ENCODE results near the gene SLC10A2. TPM values are rescaled to one million over a fixed set of nuclear protein-coding genes. Genes with fewer than 3 reads are reported as not detected.

Gene SLC10A2
- total and polyA plus RNA-seq, 4 donors = not detected

DNA sequence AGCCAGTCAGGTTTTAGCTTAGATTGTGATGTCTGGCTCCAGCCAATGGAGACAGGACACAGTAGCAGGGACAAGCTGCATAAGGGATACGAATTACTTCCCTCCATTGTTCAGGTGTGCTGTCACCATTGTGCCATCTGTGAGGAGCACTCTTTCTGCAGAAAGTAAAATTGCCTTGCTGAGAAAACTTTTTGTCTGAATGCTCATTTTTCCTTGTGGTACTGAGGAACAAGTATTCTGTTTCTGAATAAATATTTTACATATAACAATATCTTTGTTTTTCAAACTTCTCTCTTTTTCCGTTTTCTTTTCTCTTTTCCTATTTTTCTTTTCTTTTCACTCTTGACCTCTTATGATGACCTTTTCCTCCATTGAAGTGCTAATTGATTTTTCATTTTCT, 10.2 kb downstream of the SLC10A2 start:
- H3K9ac ChIP-seq (ENCODE audit: low read depth in 1 of 2, low read length in 2 of 2) = no peak overlapping the region
- H3K4me3 ChIP-seq (ENCODE audit: low read depth in 1 of 3, low read length in 3 of 3) = no peak overlapping the region
- H3K36me3 ChIP-seq (ENCODE audit: control insufficient read depth in 4 of 4, insufficient read depth in 3 of 4, low read depth in 1 of 4, low read length in 3 of 4) = no peaks in the 10 kb centered on the region
- H3K27ac ChIP-seq (ENCODE audit: low read depth in 1 of 2, low read length in 2 of 2) = no peak overlapping the region
- H3K9me3 ChIP-seq (ENCODE audit: control insufficient read depth in 4 of 4, low read length in 3 of 4) = peaks cover 2 to 11% (median 10%) of the 10 kb centered on the region in 4 donors
- no peaks in the 10 kb centered on the region for H3K27me3 ChIP-seq (ENCODE audit: control insufficient read depth in 4 of 4, insufficient read depth in 4 of 4, low read length in 3 of 4)
- no peaks in the 10 kb centered on the region for H3K4me1 ChIP-seq (ENCODE audit: control insufficient read depth in 4 of 4, insufficient read depth in 4 of 4, low read length in 3 of 4)
- TF ChIP-seq FOXA2 (IDR thresholded peaks at IDR 0.05) (no peak), NR2F2 (IDR thresholded peaks at IDR 0.05) (no peak), REST (IDR thresholded peaks at IDR 0.05) (no peak), YY1 (IDR thresholded peaks at IDR 0.05) (no peak), RAD21 (IDR thresholded peaks at IDR 0.05) (no peak), SP1 (IDR thresholded peaks at IDR 0.05) (no peak), GABPA (IDR thresholded peaks at IDR 0.05 in 1 of 2, conservative IDR thresholded peaks at IDR 0.05 in 1 of 2) (no peak), JUND (IDR thresholded peaks at IDR 0.05) (no peak), RXRA (IDR thresholded peaks at IDR 0.05) (no peak), HNF4G (IDR thresholded peaks at IDR 0.05) (no peak), TAF1 (conservative IDR thresholded peaks at IDR 0.05) (no peak)
- TF ChIP-seq, protein P1, sequence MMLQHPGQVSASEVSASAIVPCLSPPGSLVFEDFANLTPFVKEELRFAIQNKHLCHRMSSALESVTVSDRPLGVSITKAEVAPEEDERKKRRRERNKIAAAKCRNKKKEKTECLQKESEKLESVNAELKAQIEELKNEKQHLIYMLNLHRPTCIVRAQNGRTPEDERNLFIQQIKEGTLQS (IDR thresholded peaks at IDR 0.05) = no peak
- 68% methylated on average over 2 of the region's 2 CpGs for WGBS
- DNase-seq (ENCODE audit: low spot score) = no peak

- 56% methylated on average over 2 of the region's 2 CpGs for WGBS
- H3K27me3 ChIP-seq (ENCODE audit: control insufficient read depth in 4 of 4, insufficient read depth in 4 of 4, low read length in 3 of 4) = no peaks in the 10 kb centered on the region
- no peak overlapping the region for H3K9ac ChIP-seq (ENCODE audit: low read depth in 1 of 2, low read length in 2 of 2)
- DNase-seq (ENCODE audit: low spot score) = no peak
- peaks cover 2 to 11% (median 10%) of the 10 kb centered on the region in 4 donors for H3K9me3 ChIP-seq (ENCODE audit: control insufficient read depth in 4 of 4, low read length in 3 of 4)
- H3K4me1 ChIP-seq (ENCODE audit: control insufficient read depth in 4 of 4, insufficient read depth in 4 of 4, low read length in 3 of 4) = no peaks in the 10 kb centered on the region
- TF ChIP-seq, protein P1 (IDR thresholded peaks at IDR 0.05) = no peak
- TF ChIP-seq GABPA (IDR thresholded peaks at IDR 0.05 in 1 of 2, conservative IDR thresholded peaks at IDR 0.05 in 1 of 2) (no peak), FOXA2 (IDR thresholded peaks at IDR 0.05) (no peak), CTCF (IDR thresholded peaks at IDR 0.05; ENCODE audit: low read depth, low read length, missing input control) (no peak), FOXA1 (IDR thresholded peaks at IDR 0.05) (no peak), YY1 (IDR thresholded peaks at IDR 0.05) (no peak), RAD21 (IDR thresholded peaks at IDR 0.05) (no peak), TAF1 (conservative IDR thresholded peaks at IDR 0.05) (no peak), NR2F2 (IDR thresholded peaks at IDR 0.05) (no peak), RXRA (IDR thresholded peaks at IDR 0.05) (no peak)
- TF ChIP-seq, protein P2, sequence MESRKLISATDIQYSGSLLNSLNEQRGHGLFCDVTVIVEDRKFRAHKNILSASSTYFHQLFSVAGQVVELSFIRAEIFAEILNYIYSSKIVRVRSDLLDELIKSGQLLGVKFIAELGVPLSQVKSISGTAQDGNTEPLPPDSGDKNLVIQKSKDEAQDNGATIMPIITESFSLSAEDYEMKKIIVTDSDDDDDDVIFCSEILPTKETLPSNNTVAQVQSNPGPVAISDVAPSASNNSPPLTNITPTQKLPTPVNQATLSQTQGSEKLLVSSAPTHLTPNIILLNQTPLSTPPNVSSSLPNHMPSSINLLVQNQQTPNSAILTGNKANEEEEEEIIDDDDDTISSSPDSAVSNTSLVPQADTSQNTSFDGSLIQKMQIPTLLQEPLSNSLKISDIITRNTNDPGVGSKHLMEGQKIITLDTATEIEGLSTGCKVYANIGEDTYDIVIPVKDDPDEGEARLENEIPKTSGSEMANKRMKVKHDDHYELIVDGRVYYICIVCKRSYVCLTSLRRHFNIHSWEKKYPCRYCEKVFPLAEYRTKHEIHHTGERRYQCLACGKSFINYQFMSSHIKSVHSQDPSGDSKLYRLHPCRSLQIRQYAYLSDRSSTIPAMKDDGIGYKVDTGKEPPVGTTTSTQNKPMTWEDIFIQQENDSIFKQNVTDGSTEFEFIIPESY (IDR thresholded peaks at IDR 0.05) = no peak
- TF ChIP-seq, protein P3, sequence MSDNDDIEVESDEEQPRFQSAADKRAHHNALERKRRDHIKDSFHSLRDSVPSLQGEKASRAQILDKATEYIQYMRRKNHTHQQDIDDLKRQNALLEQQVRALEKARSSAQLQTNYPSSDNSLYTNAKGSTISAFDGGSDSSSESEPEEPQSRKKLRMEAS (IDR thresholded peaks at IDR 0.05) = no peak
- H3K4me3 ChIP-seq (ENCODE audit: low read depth in 1 of 3, low read length in 3 of 3) = no peak overlapping the region
- H3K36me3 ChIP-seq (ENCODE audit: control insufficient read depth in 4 of 4, insufficient read depth in 3 of 4, low read depth in 1 of 4, low read length in 3 of 4) = no peaks in the 10 kb centered on the region
- no peak overlapping the region for H3K27ac ChIP-seq (ENCODE audit: low read depth in 1 of 2, low read length in 2 of 2)
These were observed 11.1 kb downstream of the SLC10A2 start for GRCh38 chr13:103055166-103055565.
